Suppressor macrophage (primary cell): ENCODE results near the gene ALDOB.

Experiments used
- DNase-seq, 4 experiments: peaks; one replicate each; pipeline ENCODE4 v3.0.0-alpha.2; 2020 to 2022

The ALDOB gene

DNA sequence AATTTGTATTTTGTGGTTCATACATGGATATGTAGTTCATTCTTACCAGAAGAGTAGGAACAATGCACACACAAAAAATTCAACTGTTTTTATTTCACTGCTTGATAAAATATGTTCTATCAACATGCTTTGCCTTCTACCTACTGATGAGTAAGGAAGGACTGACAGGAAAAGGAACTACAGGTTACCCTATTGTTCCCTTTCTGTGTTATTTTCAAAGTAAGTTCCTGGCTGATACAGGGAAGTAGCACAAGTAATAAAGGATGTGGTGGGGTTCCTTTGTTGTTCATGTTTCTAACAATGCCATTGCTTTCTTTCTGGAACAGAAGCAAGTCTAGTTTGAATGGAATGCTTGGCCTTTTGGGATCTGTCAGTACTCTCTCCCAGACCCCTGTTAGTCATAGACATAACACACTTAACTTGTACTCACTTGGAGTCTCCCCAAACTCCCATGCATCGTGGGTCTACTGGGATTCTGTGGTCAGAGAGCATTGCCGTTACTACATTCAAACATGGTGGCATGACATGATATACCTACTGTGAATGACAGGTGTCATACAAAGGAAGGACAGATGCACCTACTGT is 20.2 kb upstream of the ALDOB start:
- no peak for DNase-seq

DNA sequence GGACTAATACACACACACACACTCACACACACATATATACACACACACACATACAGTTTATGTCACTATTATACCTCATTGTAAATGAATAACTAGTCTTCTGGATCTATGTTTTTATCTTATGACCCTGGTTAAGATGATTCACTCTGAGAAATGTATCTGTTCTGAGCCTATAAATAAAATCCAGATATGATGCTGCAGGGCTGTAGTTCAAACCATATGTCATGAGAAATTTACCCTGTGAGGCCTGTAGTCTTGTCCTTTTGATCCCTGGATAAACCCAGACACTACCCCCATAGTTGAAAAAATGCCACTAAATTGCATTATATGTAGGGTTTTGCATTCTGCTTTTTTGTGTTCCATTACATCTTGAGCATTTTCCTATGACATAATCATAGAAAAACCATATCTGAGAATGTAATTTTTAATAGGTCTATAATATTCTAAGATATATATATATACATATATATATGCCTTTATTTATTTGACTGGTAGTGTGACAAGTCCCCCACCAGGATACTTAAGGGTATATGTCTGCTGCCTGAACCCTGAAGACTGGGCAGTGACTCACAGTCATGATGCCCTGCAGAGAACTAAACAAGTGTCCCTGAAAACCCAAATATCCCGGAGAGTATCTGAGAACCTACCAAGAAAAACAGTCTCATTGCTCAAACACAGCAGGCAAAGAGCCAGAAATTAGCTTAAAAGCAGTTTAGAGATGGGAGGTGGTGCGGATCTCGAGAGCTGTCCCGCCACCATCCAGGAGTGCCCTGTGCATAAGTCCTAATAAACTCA is 18.4 kb upstream of the ALDOB start:
- no peak for DNase-seq

DNA sequence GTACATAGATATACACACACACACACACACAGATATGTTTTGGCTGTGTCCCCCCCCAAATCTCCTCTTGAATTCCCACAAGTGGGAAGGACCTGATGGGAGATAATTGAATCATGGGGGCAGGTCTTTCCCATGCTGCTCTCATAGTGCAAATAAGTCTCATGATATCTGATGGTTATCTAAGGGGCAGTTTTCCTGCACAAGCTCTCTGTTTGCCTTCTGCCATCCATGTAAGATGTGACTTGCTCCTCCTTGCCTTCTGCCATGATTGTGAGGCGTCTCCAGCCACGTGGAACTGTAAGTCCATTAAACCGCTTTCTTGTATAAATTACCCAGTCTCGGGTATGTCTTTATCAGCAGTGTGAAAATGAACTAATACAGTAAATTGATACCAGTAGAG is 15.9 kb upstream of the ALDOB start:
- DNase-seq: no peak

DNA sequence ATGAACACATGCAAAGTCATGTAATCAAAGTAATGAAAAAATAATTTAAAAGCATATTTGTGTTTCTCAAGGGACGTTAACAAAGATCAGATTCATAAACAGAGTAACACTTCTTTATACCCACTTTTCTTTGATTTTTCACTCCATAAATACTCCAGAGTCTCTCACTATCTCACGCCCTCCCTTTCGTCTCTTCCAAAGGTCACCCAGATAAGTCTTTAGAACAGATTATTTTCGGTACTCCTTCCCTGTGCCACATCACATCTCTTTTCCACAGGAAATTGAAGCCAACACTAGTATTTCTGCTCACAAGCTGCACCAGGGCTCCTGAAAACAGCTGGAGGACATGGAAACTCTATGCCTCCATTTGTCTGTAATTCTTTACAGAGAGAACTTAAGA is 15.4 kb upstream of the ALDOB start:
- DNase-seq: no peak

DNA sequence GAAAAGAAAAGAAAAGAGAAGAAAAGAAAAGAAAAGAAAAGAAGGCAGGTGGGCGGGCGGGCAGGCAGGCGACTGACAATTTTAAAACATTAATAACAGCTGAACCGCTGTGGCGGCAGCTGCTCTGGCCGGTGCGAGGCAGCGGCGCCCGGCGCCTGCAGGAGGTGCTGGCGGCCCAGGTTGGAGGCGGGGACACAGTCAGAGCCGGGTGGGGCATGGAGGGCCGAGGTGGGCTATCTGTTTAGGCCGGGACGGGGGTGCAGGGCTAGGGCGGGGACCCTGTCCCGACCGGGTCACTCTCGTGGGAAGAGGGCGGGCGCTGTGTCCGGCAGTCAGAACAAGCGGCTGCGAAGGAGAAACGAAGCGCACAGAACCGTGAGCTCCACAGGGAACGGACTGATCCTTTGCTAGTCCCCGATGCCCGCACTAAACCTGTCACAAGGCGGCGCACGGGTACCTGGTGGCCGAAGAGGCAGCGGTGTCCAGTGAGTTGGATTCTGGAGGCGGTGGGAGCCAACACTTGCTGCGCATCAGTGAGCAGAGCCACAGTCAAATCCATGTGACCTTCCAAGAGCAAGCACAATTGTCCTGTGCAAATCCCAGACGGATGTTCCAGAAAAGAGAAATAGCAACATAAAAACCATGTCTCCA is 13.6 kb upstream of the ALDOB start:
- DNase-seq: peak; percentile 26 to 76 (median 43)

DNA sequence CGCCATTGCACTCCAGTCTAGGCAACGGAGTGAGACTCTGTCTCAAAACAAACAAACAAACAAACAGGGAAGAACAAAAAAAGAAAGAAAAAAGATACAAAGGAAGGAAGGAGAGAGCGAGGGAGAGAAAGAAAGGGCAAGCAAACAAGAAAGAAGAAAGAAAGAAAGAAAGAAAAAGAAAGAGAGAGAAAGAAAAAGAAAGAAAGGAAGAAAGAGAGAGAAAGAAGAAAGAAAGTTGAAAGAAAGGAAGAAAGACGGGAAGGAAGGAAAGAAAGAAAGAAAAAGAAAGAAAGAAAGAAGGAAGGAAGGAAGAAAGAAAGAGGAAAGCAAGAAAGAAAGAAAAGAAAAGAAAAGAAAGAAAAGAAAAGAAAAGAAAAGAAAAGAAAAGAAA is 13.1 kb upstream of the ALDOB start:
- DNase-seq: no peak

DNA sequence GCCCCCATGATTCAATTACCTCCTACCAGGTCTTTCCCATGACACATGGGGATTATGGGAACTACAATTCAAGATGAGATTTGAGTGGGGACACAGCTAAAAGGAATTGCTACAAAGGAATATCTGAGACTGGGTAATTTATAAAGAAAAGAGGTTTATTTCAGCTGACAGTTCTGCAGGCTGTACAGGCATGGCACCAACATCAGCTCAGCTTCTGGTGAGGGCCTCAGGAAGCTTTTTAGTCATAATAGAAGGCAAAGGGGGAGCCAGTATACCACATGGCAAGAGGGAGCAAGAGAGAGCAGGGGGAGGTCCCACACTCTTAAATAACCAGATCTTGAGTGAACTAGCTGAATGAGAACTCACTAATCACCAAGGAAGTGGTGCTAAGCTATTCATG is 11.2 kb upstream of the ALDOB start:
- no peak for DNase-seq

DNA sequence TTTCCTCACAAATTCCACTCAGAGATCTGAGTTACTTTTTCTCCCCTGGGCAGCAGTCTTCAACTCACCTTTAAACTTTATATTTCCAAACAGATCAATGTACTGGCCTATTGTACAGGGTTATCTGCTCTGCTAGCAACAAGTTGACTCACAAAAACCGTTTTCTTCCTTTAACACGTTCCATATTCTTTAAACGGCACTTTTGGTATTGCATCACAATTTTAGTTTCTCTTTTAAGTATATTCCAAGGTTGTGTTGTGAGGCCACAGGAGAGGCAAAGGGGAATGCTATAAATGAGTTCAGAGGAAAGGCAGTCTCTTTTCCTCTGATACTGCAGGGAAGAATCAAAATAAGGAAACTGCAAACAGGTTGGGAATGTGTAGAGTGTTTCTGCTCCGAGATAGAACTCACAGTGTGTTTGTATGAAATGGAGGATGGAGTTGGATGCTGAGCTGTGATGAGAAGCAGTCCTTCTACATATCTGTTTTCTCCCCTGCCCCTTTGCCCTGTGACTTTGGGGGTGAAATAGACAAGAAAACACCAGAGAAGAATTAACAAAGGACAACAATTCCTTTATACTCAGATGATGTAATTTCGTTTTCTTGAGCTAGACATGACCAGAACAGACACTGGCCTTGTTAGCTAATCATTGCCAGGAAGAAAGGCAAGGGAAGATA is 9.9 kb upstream of the ALDOB start:
- DNase-seq: no peak

DNA sequence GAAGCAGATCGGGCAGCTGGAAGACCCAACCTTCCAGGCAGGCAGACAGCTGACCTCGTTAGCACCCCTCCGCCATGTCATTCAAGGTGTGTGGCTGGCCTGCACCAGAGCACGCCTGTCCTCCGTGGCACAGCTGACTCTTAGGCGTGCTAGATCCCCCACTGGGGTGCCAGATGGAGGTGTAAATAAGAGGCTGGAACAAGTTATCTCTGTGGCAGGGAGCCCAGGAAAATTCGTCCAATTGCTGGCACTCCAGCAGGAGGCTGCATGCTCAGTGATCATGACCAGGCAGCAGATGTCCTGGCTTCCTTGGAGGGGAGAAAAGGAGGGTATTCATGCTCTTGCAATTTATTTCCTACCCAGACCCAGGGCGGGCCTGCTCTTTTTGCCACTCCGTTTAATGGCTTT is 7.8 kb upstream of the ALDOB start:
- no peak for DNase-seq

DNA sequence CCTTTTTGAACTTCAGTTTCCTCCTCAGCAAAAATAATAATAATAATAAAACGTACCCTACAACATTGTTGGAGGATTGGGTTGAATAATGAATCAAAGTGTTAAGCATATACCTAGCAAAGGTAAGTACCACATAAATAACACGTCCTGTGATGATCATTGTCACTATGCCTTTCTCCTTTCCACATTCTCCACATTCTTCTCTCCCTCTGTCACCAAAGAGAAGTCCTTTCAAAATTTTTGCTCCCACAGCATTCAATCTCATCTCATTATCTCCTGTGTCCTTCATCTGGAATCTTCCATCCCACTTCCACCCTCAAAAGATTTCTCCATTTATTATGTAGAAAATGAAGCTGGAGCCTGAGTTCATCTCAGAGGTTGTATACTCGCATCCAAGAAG is 7.2 kb upstream of the ALDOB start:
- no peak for DNase-seq

DNA sequence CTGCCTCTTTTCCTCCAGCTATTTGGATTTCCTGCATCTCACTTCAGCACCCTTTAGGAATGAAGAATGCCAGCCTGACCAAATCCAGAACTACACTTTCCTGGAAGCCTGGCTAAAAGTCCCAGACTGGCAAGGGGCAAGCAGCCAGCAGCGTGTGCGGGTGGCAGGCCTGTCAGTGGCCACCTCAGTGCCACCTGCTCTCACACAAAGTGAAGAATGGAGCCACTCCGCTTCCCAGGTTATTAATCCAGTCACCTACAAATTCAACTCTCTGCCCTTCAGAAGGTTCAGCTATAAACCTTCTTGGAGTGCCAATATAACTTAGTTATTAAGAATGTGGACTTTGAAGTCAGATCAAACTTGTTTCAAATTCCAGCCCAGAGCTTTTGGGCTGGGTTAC is 6.7 kb upstream of the ALDOB start:
- no peak for DNase-seq

DNA sequence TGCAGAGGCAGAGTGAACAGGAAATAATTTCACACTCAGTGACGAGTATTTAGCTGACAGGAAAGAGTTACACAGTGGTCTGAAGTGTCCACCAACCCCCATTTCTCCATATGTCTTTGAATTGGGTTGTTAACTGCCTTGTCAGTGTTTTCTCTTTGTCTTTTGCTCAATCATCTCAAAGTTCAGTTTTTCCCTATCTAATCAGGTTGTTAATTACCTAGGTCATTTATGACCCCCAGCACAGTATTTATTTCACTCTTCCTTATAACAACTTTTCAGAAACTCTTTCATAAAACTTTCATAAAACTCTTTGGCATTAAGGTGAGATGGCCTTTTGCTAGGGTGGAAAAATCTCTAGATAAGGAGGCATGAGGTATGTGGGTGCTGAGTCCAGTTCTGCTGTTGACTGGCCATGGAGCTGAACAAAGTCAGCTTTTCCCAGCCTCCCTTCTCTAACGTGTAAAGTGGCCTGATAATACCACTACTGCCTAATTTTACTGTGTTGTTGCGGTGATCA is 5.2 kb upstream of the ALDOB start:
- DNase-seq: no peak

DNA sequence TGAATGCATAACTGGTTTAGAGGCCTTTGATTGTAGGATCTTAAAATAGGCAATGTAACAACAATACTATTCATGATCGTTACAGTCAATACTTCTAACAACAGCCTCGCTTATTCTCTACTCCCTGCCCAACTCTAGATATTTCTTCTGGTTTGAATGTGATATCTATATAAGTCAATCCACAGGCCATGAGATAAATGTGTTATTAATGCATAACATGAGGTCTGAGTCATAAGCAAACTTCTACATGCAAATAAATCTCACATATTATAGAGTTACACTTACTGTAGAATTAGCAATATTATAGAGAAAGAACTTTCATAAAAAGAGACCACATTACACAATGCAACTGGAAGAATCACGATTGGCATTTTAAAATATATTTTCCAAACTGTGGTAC is 2.9 kb upstream of the ALDOB start:
- no peak for DNase-seq

DNA sequence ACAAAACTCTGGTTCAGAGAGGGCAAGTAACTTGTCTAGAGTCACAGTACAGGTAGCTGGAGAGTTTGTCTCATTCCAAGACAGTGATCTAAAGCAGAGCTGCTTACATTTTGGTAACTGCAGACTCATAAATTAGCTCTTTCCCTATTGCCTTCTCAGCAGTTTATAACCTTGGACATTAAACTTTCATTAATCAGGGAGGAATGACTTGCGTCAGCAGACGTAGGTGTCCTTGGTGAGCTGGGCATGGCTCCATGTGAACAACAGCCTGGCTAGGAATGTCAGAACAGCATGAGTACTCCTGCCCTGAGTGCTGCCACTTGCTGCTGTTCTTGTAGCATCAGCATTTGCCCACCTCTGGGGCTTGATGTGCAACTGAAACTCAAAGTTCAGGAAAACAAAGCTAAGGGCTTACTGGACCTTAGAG is 2.2 kb upstream of the ALDOB start:
- no peak for DNase-seq

DNA sequence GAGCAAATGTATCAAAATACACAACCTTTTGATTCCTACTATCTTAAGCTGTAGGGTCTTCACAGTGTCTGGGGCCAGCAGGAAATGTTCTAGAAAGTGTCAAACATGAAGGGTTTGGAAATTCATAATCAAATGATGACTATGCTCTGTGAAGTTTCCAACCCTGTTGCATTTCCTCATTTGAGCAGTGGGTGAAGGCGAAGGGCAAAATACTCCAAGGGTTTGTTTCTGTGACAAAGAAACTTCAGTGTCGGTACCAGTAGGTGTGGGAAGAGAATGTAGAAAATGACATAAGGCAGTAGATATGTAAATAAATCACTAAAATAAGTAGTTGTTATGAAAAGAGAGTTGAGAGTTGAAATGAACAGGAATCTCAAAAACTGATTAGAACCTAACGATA is 576 bp downstream of the ALDOB start:
- DNase-seq: no peak

DNA sequence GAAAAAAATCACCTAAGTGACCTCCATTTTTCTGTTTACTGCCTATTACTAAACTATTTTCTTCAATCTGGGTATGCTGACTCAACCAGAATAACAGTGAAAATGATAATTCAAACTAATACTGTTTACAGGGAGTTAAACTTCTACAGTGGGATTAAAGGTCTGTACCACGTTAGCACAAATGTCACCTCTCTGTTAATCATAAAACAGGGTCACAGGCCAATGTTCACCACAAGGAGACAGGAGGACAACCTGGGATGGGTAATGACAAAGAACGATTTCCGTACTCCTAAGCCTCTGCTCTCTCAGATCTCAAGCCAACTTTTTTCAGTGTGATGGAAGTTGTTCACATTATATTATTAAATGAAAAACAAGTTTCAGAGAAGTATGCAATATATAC is 2.3 kb downstream of the ALDOB start:
- DNase-seq: no peak

DNA sequence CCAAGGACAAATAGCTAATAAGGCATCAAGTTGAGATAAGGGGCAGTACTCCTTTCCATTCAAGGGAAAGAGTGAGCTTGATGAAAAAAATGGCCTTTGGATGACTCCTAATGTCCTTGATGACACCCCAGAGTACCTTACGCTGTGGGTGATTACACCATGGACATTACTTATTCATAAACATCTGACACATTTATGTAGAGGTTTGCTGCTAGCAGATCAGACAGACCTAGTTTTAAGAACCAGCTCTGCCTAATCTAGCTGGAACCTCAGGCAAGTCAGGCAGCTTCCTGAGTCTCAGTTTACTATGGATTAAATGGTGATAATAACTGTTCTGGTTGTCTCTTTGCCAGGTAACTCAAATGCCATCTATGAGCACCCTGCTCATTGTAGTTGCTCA is 2.8 kb downstream of the ALDOB start:
- no peak for DNase-seq

DNA sequence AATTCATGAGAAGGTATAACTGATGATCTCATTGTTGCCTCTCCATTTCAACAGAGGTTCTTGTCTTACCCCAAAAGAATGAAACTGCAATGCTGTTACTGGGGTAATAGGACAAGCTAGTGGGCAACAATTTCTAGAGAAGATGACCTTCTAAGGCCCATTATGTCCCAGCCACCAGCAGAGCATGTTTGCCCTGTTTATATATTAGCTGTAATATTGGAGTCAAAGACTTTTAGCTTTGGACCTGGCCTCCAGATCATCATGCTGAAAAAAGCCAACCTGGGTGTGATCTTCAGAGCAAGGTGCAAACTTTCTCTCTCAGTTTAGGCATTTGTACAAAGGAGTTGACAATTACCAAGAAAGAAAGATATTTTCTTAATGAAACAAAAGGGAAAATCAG is 3.4 kb downstream of the ALDOB start:
- no peak for DNase-seq

DNA sequence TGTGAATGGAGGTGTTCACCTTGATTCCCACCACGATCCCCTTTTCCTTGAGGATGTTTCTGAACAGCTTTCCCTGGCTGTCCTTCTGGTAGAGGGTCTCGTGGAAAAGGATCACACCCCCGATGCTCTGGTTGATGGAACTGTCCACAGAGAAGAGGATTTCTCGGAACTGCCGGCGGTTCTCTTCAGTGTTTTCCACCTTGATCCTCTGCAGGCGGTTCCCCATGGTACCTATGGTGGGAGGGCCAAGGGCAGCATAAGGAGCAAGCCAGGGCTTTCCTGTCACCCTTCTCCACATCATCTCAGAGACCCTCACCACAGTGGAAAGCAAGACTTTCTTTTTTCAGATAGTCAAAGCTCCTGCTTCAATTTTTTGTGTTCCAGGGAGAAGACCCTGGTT is 5.8 kb downstream of the ALDOB start:
- DNase-seq: no peak

DNA sequence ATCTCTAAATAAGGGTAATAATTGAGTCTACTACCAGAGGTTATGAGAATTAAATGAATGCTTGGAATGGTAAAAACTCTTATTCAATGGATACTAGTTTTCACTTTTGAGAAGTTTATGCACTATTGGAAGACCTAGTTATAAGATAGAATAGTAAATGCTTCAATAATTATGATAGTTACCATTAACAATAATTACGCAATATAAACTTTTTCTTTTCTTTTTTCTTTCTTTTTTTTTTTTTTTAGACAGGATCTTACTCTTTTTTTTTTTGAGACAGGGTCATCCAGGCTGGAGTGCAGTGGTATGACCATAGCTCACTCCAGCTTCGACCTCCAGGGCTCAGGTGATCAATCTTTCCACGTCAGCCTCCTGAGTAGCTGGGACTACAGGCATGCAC is 6.7 kb downstream of the ALDOB start:
- no peak for DNase-seq

DNA sequence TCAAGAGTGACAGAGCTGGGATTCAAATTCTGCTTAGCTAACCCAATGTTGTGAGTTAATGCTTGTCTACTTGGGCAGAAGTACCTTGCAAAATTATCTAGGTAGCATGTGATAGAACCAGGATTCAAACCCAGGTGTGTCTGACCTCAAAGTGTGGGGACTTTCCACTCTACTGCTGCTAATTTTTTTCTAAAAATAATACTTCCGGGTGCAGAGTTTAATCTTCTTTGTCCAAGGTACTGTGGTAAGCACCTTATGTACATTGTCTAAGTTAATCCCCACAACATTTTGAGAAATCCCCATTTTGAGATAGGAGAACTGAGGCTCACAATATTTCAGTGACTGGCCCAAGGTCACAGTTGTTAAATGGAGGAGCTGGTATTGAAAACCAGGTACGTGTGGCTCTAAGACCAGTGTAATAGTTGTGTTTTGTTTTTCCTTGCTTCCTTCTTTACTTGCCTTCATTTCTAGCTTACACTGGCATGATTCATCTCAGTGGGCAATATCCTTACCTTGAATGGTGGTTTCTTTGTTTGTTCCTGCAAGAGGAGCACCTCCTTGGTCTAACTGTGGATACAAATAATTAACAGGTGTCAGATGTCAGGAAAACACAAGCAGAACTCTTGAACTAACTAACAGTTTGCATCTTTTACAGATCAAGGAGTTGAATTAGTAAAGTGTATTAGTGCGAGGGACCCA is 7.5 kb downstream of the ALDOB start:
- DNase-seq: no peak

DNA sequence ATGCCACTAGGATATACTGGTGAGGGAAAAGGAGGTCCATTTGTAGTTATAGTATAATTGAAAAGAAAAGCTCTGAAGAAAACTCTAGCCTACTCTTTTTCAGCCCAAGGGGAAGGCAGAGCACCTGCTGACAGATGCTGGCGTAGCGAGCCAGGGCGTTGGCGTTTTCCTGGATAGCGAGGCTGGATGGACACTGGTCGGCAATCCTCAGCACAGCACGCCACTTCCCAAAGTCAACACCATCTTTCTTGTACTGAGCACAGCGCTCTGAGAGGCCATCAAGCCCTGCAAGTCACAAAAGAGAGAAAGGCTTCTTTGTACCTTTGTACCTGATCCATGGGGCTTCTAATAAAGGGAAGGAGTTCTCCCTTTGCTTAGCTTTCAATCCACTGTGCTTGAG is 8.2 kb downstream of the ALDOB start:
- DNase-seq: no peak

DNA sequence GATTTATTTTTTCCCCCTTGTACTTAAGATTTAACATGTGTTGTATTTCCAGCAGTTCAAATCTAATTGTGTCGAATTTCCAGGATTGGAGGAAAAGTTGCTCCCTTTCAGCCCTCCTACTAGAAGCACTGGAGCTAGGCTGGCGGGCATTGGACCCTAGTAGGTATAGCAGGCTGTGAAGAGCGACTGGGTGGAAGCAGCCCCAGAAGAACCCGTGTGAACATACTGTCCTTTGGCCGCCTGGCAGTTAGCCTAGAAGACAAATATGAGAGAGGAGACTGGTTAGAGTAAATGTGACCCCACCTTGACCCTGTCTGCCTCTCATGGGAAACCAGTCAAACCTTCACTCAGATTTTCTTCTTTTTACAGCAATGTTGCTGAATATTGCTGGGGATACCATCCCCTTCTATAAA is 13.9 kb downstream of the ALDOB start:
- no peak for DNase-seq
